ENCODE data around the gene DNAJC13. TPM values are rescaled to one million over a fixed set of nuclear protein-coding genes. Genes with fewer than 3 reads are reported as not detected.

The DNAJC13 gene
- total and polyA plus RNA-seq, 7 donors, result 7.4 to 30.9 (median 24.7) TPM

DNA sequence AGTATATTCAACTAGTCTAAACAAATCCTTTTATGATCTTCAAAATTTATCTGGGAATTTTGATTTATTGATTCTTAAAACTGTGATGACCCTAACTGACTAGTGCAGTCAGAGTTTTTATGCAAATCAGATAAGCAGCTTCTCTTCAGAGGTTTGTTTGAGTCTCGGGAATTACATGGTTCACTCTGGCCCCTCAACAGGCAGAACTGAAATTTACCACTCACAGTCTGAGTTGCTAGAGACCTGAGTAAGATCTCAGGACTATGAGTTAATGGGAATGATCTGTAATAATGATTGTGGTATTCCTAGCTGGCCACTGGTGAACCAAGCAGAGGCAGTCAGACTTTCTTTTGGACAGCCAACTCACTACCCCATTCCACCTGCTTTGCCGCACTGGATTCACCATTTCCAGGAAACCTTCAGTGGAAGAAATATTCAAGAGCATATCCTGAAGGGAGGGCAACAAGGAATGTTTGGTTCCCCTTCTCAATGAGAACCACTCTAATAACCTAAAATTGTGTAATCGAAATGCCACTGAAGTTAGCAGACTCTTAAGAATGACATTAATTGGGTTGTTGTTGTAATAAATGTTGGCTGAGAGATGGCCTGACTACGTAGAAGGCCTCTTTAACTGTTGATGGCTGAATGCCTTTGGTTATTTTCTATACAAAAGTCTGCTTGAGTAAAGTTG, 11.5 kb upstream of the DNAJC13 start:
- DNase-seq (no peak), ATAC-seq (no peak)
- no peaks in the 10 kb centered on the region for H3K36me3 ChIP-seq (ENCODE audit: insufficient read depth in 1 of 2, low read depth in 1 of 2)
- H3K27me3 ChIP-seq (ENCODE audit: insufficient read depth in 3 of 3, low read length in 2 of 3), result no peaks in the 10 kb centered on the region
- TF ChIP-seq, protein P1, sequence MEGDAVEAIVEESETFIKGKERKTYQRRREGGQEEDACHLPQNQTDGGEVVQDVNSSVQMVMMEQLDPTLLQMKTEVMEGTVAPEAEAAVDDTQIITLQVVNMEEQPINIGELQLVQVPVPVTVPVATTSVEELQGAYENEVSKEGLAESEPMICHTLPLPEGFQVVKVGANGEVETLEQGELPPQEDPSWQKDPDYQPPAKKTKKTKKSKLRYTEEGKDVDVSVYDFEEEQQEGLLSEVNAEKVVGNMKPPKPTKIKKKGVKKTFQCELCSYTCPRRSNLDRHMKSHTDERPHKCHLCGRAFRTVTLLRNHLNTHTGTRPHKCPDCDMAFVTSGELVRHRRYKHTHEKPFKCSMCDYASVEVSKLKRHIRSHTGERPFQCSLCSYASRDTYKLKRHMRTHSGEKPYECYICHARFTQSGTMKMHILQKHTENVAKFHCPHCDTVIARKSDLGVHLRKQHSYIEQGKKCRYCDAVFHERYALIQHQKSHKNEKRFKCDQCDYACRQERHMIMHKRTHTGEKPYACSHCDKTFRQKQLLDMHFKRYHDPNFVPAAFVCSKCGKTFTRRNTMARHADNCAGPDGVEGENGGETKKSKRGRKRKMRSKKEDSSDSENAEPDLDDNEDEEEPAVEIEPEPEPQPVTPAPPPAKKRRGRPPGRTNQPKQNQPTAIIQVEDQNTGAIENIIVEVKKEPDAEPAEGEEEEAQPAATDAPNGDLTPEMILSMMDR (IDR thresholded peaks at IDR 0.05), result no peak
- no peaks in the 10 kb centered on the region for H3K9me3 ChIP-seq
- intact Hi-C loops (cut with DNase I), result no loop called here
- H3K4me3 ChIP-seq, result no peak overlapping the region
- no peaks in the 10 kb centered on the region for H3K4me1 ChIP-seq
- 82 to 88% (median 84%) methylated on average over 4 of the region's 4 CpGs for WGBS, 3 donors
- no peak overlapping the region for H3K27ac ChIP-seq

DNA sequence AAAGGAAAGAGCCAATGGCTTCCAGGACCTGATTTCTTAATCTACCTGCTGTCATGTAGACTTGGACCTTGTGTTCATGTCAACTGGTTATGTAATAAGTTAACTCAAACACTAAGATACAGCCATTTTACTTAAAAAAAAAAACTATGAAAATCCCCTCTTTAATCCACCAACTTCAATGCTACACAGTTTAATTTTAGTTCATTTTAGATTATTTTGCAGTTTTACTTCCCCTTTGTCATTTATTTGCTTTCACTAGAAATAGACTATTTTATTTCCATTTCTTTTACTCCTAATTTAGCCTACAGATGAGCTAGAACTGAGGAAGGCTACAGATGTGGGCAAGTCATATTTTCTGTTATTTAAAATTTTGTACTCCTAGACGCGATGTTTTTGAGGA, 10.7 kb upstream of the DNAJC13 start:
- H3K27me3 ChIP-seq (ENCODE audit: insufficient read depth in 3 of 3, low read length in 2 of 3), result no peaks in the 10 kb centered on the region
- H3K4me1 ChIP-seq, result no peaks in the 10 kb centered on the region
- DNase-seq (no peak), ATAC-seq (no peak)
- H3K36me3 ChIP-seq (ENCODE audit: insufficient read depth in 1 of 2, low read depth in 1 of 2), result no peaks in the 10 kb centered on the region
- TF ChIP-seq, protein P1 (IDR thresholded peaks at IDR 0.05), result no peak
- H3K9me3 ChIP-seq, result no peaks in the 10 kb centered on the region
- H3K4me3 ChIP-seq, result no peak overlapping the region
- WGBS, 3 donors, result 90 to 98% (median 96%) methylated on average over 2 of the region's 2 CpGs
- H3K27ac ChIP-seq, result no peak overlapping the region
- intact Hi-C loops (cut with DNase I), result no loop called here

DNA sequence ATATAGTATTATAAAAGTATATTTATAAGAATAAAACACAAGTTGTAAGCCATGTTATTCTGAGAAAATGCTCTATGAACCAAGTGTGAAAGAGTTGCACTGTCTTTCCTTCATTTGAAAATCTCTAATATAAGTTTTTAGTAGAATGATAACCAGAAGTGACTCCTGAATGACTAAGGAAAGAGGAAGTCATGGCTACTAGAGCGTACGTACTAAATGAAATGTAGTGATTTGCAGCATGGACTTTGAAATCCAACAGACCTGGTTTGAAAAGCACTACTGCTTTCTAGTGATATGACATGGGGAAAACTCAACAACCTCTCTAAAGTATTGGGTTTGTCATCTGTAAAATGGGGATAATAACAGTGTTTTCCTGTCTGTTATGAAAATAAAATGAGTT, 10.3 kb upstream of the DNAJC13 start:
- WGBS, 3 donors, result 85 to 92% (median 87%) methylated on average over 2 of the region's 2 CpGs

DNA sequence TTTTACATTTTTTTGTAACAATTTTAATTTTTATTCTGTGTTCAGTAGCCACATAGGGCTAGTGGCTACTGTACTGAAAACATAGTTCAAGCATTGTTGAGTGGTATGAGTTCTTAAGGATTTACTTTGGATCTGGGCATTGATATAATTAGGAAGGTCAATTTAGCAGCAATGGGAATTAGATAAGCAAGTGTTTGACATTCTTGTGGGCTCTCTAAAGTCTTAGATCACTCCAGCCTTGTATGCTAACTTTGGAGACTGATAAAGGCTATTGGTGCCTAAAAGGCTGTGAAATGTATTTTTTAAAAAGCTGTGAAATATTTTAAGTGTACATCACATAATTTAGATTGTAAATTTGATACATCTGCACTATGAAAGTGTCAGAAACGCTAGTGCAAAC, 2.5 kb upstream of the DNAJC13 start:
- intact Hi-C loops (cut with DNase I), result no loop called here
- 70 to 78% (median 71%) methylated on average over 1 of the region's 1 CpG for WGBS, 3 donors
- H3K4me3 ChIP-seq, result no peak overlapping the region
- H3K9me3 ChIP-seq, result no peaks in the 10 kb centered on the region
- no peaks in the 10 kb centered on the region for H3K27me3 ChIP-seq (ENCODE audit: insufficient read depth in 3 of 3, low read length in 2 of 3)
- H3K4me1 ChIP-seq, result peaks cover 18% of the 10 kb centered on the region
- TF ChIP-seq, protein P1 (IDR thresholded peaks at IDR 0.05), result no peak
- ATAC-seq (no peak), DNase-seq (no peak)
- H3K36me3 ChIP-seq (ENCODE audit: insufficient read depth in 1 of 2, low read depth in 1 of 2), result peaks cover 0 to 1% of the 10 kb centered on the region in 2 donors
- no peak overlapping the region for H3K27ac ChIP-seq

More for the DNA sequence above, 10.3 kb upstream of the DNAJC13 start:
- ATAC-seq (no peak), DNase-seq (no peak)
- TF ChIP-seq, protein P1 (IDR thresholded peaks at IDR 0.05), result no peak
- intact Hi-C loops (cut with DNase I), result no loop called here
- Histone ChIP-seq H3K9me3 (no peaks in the 10 kb centered on the region), H3K4me3 (no peak overlapping the region), H3K27ac (no peak overlapping the region), H3K27me3 (ENCODE audit: insufficient read depth in 3 of 3, low read length in 2 of 3) (no peaks in the 10 kb centered on the region), H3K4me1 (no peaks in the 10 kb centered on the region), H3K36me3 (ENCODE audit: insufficient read depth in 1 of 2, low read depth in 1 of 2) (no peaks in the 10 kb centered on the region)

DNA sequence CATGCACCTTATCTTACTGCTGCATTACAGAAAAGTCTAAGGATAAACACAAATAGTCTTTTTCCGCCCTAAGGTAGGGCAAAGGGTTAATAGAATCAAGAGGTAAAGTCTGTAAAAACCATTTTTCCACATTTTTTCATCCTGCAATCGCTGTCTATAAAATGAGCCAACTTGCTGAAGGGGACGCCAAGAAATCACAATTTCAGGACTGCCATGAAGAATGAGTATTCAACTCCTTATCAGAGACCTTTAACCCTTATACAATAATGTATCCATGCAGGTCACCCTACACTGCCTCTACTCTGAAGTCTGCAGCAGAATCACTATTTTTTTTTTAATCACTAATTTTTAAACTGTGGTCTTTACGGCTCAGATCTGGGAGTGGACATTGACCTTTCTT, 1.1 kb upstream of the DNAJC13 start:
- Histone ChIP-seq H3K4me3 (no peak overlapping the region), H3K27me3 (ENCODE audit: insufficient read depth in 3 of 3, low read length in 2 of 3) (no peaks in the 10 kb centered on the region), H3K4me1 (peaks cover 18% of the 10 kb centered on the region), H3K9me3 (no peaks in the 10 kb centered on the region), H3K27ac (no peak overlapping the region), H3K36me3 (ENCODE audit: insufficient read depth in 1 of 2, low read depth in 1 of 2) (peaks cover 0 to 4% of the 10 kb centered on the region in 2 donors)
- TF ChIP-seq, protein P1 (IDR thresholded peaks at IDR 0.05), result no peak
- no peak for ATAC-seq
- intact Hi-C loops (cut with DNase I), result no loop called here
- no peak for DNase-seq
- 63 to 72% (median 66%) methylated on average over 4 of the region's 4 CpGs for WGBS, 3 donors
